Activated CD4-positive, alpha-beta T cell treated with anti-CD3 and anti-CD28 coated beads for 36 hours (primary cell): ENCODE measurements around the gene WDR33. TPM values are rescaled to one million over a fixed set of nuclear protein-coding genes. Genes with fewer than 3 reads are reported as not detected.

Experiments
- ATAC-seq: fragments of 200-7000 bp; cut with Tn5 transposase; one replicate; pipeline ENCODE4 v1.10.0; 2021; ENCODE audit warnings: mild to moderate bottlenecking, moderate library complexity
- CTCF ChIA-PET: fragments of 350-600 bp; sonication (Branson Sonifier 250); formaldehyde crosslinking; loops from one replicate; lab custom pipeline; 2021; ENCODE audit warnings: antibody characterized with exemption; lab: Charles Lee
- POLR2A ChIA-PET: fragments of 350-600 bp; sonication (Branson Sonifier 250); formaldehyde crosslinking; loops from one replicate; lab custom pipeline; 2021; ENCODE audit warnings: antibody characterized with exemption, inconsistent platforms; lab: Charles Lee
- DNase-seq: peaks from one replicate; pipeline ENCODE4 v3.0.0-alpha.2; 2020
- H3K27ac Mint-ChIP-seq: one replicate; pipeline ENCODE4 v1.8.0; 2021; ENCODE audit warnings: mixed read lengths
- H3K27me3 Mint-ChIP-seq: one replicate; pipeline ENCODE4 v1.8.0; 2021; ENCODE audit warnings: mixed read lengths
- H3K36me3 Mint-ChIP-seq: one replicate; pipeline ENCODE4 v1.8.0; 2021; ENCODE audit warnings: low read depth, mixed read lengths
- H3K4me1 Mint-ChIP-seq: one replicate; pipeline ENCODE4 v1.8.0; 2021; ENCODE audit warnings: mixed read lengths
- H3K4me3 Mint-ChIP-seq: one replicate; pipeline ENCODE4 v1.8.0; 2021; ENCODE audit warnings: mild to moderate bottlenecking, moderate library complexity, mixed read lengths
- H3K9me3 Mint-ChIP-seq: one replicate; pipeline ENCODE4 v1.8.0; 2021; ENCODE audit warnings: low read depth, mixed read lengths
- intact Hi-C, 2 experiments: fragments of 100-400 bp; cut with DNase I in 1 of 2; cut with micrococcal nuclease in 1 of 2; formaldehyde crosslinking; loops; one replicate each; pipeline versions ENCODE4 v1.14.2 to v1.15.1; 2022 to 2024; cut with DNase I, micrococcal nuclease
- total RNA-seq, 2 experiments: library from RNA; stranded (reverse); gene quantifications; one replicate each; pipeline ENCODE4 v1.2.3, GENCODE V29; 2021

WDR33 gene
- 10 to 100 TPM; 58.6 to 76.3 TPM for total RNA-seq

- H3K4me1 Mint-ChIP-seq = peaks cover 42% of the 10 kb centered on the region
- intact Hi-C loops = loop anchor here (1.0 to 5.0 kb wide), 11 partner anchors 18 to 424 kb away; partner anchors contain the start of genes IWS1 (in 2 of the 2), POLR2D (in 2 of the 2), AMMECR1L (in 1 of the 2) and MAP3K2 (in 1 of the 2)
Observed at GRCh38 chr2:127810619-127811396, at the start of gene WDR33. TSS of gene WDR33 (minus strand) at chr2:127811171. CDS start at chr2:127770981, 40,190 bp downstream.

GRCh38 chr2:127860130-127860529, 49.2 kb upstream of the WDR33 start:
- peaks cover 25% of the 10 kb centered on the region for H3K4me1 Mint-ChIP-seq
- H3K36me3 Mint-ChIP-seq = peaks cover 32% of the 10 kb centered on the region
- ATAC-seq (no peak), DNase-seq (no peak)
- ChIA-PET POLR2A (interaction anchor here (0.6 kb wide), 1 partner anchor 785 kb away, joined by 3 read pairs; no protein-coding TSS in a partner anchor), CTCF (interaction anchor here (0.7 kb wide), 1 partner anchor 22 kb away, joined by 3 read pairs; no protein-coding TSS in a partner anchor)
- H3K27me3 Mint-ChIP-seq = no peaks in the 10 kb centered on the region
- intact Hi-C loops = no loop called here
- H3K9me3 Mint-ChIP-seq = no peaks in the 10 kb centered on the region
- H3K4me3 Mint-ChIP-seq = no peak overlapping the region
- H3K27ac Mint-ChIP-seq = no peak overlapping the region

More at GRCh38 chr2:127810619-127811396, at the start of gene WDR33:
- peak within 1 kb of the TSS; percentile 99 for H3K27ac Mint-ChIP-seq
- H3K9me3 Mint-ChIP-seq = no peaks in the 10 kb centered on the region
- peaks cover 28% of the 10 kb centered on the region for H3K36me3 Mint-ChIP-seq
- ChIA-PET CTCF (interaction anchor here (1.1 to 1.6 kb wide), 3 partner anchors 33 to 220 kb away, joined by 3 to 5 read pairs (median 4); no protein-coding TSS in a partner anchor), POLR2A (interaction anchor here (0.6 kb wide), 1 partner anchor 400 kb away, joined by 4 read pairs; no protein-coding TSS in a partner anchor)
- DNase-seq (peak; percentile 97), ATAC-seq (peak; percentile 99)
- peak within 1 kb of the TSS; percentile 98 for H3K4me3 Mint-ChIP-seq
- no peaks in the 10 kb centered on the region for H3K27me3 Mint-ChIP-seq

- peak overlapping the region; percentile 52 for H3K4me3 Mint-ChIP-seq
- no peaks in the 10 kb centered on the region for H3K9me3 Mint-ChIP-seq
- H3K27me3 Mint-ChIP-seq = no peaks in the 10 kb centered on the region
- peaks cover 31% of the 10 kb centered on the region for H3K36me3 Mint-ChIP-seq
- peak; percentile 76 for DNase-seq
- peak overlapping the region; percentile 21 for H3K27ac Mint-ChIP-seq
- ChIA-PET CTCF (interaction anchor here (0.6 to 1.2 kb wide), 3 partner anchors 23 to 268 kb away, joined by 3 read pairs; no protein-coding TSS in a partner anchor), POLR2A (interaction anchor here (0.6 kb wide), 1 partner anchor 786 kb away, joined by 3 read pairs; no protein-coding TSS in a partner anchor)
- H3K4me1 Mint-ChIP-seq = peaks cover 29% of the 10 kb centered on the region
- peak; percentile 12 for ATAC-seq
- intact Hi-C loops = loop anchor here in 1 of 2 experiments (2.0 kb wide), 1 partner anchor 231 kb away; the partner anchor contains the start of gene UGGT1
Observed at GRCh38 chr2:127859712-127860085, 48.7 kb upstream of the WDR33 start.

GRCh38 chr2:127857265-127857808, 46.4 kb upstream of the WDR33 start:
- Mint-ChIP-seq H3K4me3 (peak overlapping the region; percentile 97), H3K27me3 (no peaks in the 10 kb centered on the region), H3K9me3 (no peaks in the 10 kb centered on the region), H3K36me3 (peaks cover 26% of the 10 kb centered on the region), H3K4me1 (peaks cover 50% of the 10 kb centered on the region), H3K27ac (peak overlapping the region; percentile 96)
- ATAC-seq (no peak), DNase-seq (peak; percentile 39)
- POLR2A ChIA-PET = interaction anchor here (0.5 to 1.0 kb wide), 4 partner anchors 9 to 772 kb away, joined by 3 to 4 read pairs (median 4); partner anchors contain the start of genes ERCC3 and SFT2D3
- intact Hi-C loops = loop anchor here in 1 of 2 experiments (1.0 kb wide), 1 partner anchor 156 kb away; the partner anchor contains the start of gene SFT2D3
- CTCF ChIA-PET = interaction anchor here (0.7 to 0.8 kb wide), 2 partner anchors 15 to 27 kb away, joined by 3 to 4 read pairs; no protein-coding TSS in a partner anchor

DNA sequence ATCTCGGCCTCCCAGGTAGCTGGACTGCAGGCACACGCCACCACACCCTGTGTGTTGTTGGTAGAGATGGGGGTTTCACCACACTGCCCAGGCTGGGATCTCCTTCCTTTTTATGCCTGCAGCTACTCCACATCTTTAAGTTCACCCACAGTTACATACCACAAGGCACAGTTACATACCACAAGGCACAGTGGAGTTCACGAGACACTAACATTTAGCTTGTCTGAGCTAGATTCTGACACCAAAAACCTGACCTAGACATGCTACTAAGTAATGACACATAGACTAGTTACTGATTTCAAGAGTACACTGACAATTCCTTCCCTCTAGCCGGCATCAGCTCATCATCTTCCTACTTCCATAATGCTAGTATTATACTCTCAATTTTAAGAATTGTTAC, 42.7 kb upstream of the WDR33 start:
- POLR2A ChIA-PET = interaction anchor here (0.5 to 0.6 kb wide), 3 partner anchors 45 to 209 kb away, joined by 3 to 4 read pairs (median 3); no protein-coding TSS in a partner anchor
- H3K27ac Mint-ChIP-seq = peak overlapping the region; percentile 3
- CTCF ChIA-PET = interaction anchor here (0.6 to 1.7 kb wide), 3 partner anchors 53 to 59 kb away, joined by 3 to 5 read pairs (median 4); no protein-coding TSS in a partner anchor
- H3K4me3 Mint-ChIP-seq = no peak overlapping the region
- intact Hi-C loops = no loop called here
- no peaks in the 10 kb centered on the region for H3K9me3 Mint-ChIP-seq
- H3K4me1 Mint-ChIP-seq = peaks cover 54% of the 10 kb centered on the region
- H3K27me3 Mint-ChIP-seq = no peaks in the 10 kb centered on the region
- peaks cover 48% of the 10 kb centered on the region for H3K36me3 Mint-ChIP-seq
- ATAC-seq (peak; percentile 28), DNase-seq (no peak)

DNA sequence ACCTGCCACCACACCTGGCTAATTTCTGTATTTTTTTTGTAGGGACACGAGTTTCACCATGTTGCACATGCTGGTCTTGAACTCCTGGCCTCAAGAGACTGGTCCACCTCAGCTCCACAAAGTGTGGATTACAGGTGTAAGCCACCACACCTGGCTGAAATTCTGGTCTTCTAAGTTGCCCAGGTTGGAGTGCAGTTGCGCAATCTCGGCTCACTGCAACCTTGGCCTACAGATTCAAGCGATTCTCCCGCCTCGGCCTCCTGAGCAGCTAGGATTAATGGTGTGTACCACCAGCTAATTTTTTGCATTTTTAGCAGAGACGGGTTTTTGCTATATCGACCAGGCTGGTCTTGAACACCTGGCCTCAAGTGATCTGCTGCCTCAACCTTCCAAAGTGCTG, 41.4 kb upstream of the WDR33 start:
- H3K27me3 Mint-ChIP-seq = no peaks in the 10 kb centered on the region
- DNase-seq (no peak), ATAC-seq (no peak)
- intact Hi-C loops = no loop called here
- H3K4me3 Mint-ChIP-seq = no peak overlapping the region
- H3K36me3 Mint-ChIP-seq = peaks cover 53% of the 10 kb centered on the region
- POLR2A ChIA-PET = no interaction called here
- no peaks in the 10 kb centered on the region for H3K9me3 Mint-ChIP-seq
- H3K27ac Mint-ChIP-seq = no peak overlapping the region
- peaks cover 55% of the 10 kb centered on the region for H3K4me1 Mint-ChIP-seq
- CTCF ChIA-PET = interaction anchor here (0.7 to 1.7 kb wide), 4 partner anchors 10 to 147 kb away, joined by 3 to 5 read pairs (median 3); no protein-coding TSS in a partner anchor

GRCh38 chr2:127847931-127848330, 37.0 kb upstream of the WDR33 start:
- intact Hi-C loops = no loop called here
- H3K27me3 Mint-ChIP-seq = no peaks in the 10 kb centered on the region
- DNase-seq = no peak
- POLR2A ChIA-PET = interaction anchor here (0.8 to 1.3 kb wide), 3 partner anchors 9 to 39 kb away, joined by 3 to 9 read pairs (median 4); no protein-coding TSS in a partner anchor
- peaks cover 56% of the 10 kb centered on the region for H3K36me3 Mint-ChIP-seq
- CTCF ChIA-PET = no interaction called here
- H3K4me1 Mint-ChIP-seq = peaks cover 22% of the 10 kb centered on the region
- H3K9me3 Mint-ChIP-seq = no peaks in the 10 kb centered on the region
- ATAC-seq = peak; percentile 42
- H3K4me3 Mint-ChIP-seq = no peak overlapping the region
- H3K27ac Mint-ChIP-seq = no peak overlapping the region

GRCh38 chr2:127844973-127845372, 34.0 kb upstream of the WDR33 start:
- H3K27ac Mint-ChIP-seq = no peak overlapping the region
- ChIA-PET CTCF (no interaction called here), POLR2A (interaction anchor here (0.6 kb wide), 1 partner anchor 62 kb away, joined by 6 read pairs; no protein-coding TSS in a partner anchor)
- H3K36me3 Mint-ChIP-seq = peaks cover 45% of the 10 kb centered on the region
- no peak overlapping the region for H3K4me3 Mint-ChIP-seq
- ATAC-seq (no peak), DNase-seq (no peak)
- intact Hi-C loops = no loop called here
- peaks cover 17% of the 10 kb centered on the region for H3K4me1 Mint-ChIP-seq
- no peaks in the 10 kb centered on the region for H3K9me3 Mint-ChIP-seq
- H3K27me3 Mint-ChIP-seq = no peaks in the 10 kb centered on the region

GRCh38 chr2:127843677-127844076, 32.7 kb upstream of the WDR33 start:
- ATAC-seq (no peak), DNase-seq (no peak)
- no peak overlapping the region for H3K4me3 Mint-ChIP-seq
- H3K27ac Mint-ChIP-seq = no peak overlapping the region
- ChIA-PET CTCF (interaction anchor here (0.9 kb wide), 1 partner anchor 32 kb away, joined by 3 read pairs; the partner anchor contains the start of gene WDR33), POLR2A (no interaction called here)
- H3K9me3 Mint-ChIP-seq = no peaks in the 10 kb centered on the region
- intact Hi-C loops = no loop called here
- peaks cover 10% of the 10 kb centered on the region for H3K4me1 Mint-ChIP-seq
- no peaks in the 10 kb centered on the region for H3K27me3 Mint-ChIP-seq
- peaks cover 33% of the 10 kb centered on the region for H3K36me3 Mint-ChIP-seq

- Mint-ChIP-seq H3K27me3 (no peaks in the 10 kb centered on the region), H3K27ac (no peak overlapping the region), H3K36me3 (peaks cover 19% of the 10 kb centered on the region), H3K4me3 (no peak overlapping the region), H3K9me3 (no peaks in the 10 kb centered on the region), H3K4me1 (peaks cover 4% of the 10 kb centered on the region)
- intact Hi-C loops = no loop called here
- ATAC-seq (no peak), DNase-seq (no peak)
- ChIA-PET POLR2A (no interaction called here), CTCF (interaction anchor here (0.9 to 1.3 kb wide), 3 partner anchors 11 to 15 kb away, joined by 3 to 8 read pairs (median 3); no protein-coding TSS in a partner anchor)
Observed at GRCh38 chr2:127841466-127842178, 30.7 kb upstream of the WDR33 start.
